ENCODE results near the gene ANKRD63. TPM values are rescaled to one million over a fixed set of nuclear protein-coding genes. Genes with fewer than 3 reads are reported as not detected.
A peak's percentile ranks its signal among the peaks of the same experiment; 100 is the strongest.

The ANKRD63 gene
- total and polyA plus RNA-seq, 2 of the 8 experiments (the other 6 are each of a cell fraction or from before 2014, with no cell fraction given) = 0.18 to 0.26 TPM

DNA sequence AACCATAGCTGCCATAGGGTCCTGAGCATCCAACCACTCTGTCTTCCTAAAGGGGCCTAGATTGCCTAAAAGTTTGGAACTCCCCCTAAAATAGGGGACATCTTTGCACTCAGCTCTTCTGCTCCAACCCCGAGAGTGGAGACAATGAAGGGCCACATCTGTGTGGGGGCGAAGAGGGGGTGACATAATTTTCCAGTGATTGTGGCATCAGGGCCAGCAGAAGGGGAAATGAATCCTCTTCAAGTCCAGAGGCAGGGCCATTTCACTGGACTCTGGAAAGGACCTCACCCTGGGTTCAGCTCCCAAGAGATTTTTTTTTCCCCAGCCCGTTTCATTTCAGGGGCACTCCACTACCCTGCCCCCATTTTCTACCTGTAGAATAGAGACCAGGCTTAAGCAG lies 4.6 kb upstream of the ANKRD63 start:
- DNase-seq (ENCODE audit: low read depth in 1 of 2, low spot score in 2 of 2) (no peak), FAIRE-seq (no peak)
- Histone ChIP-seq H4K91ac (replicated peaks; ENCODE audit: insufficient read length, low read length) (no peak overlapping the region), H4K8ac (ENCODE audit: extremely low read depth, insufficient read depth, low read length) (no peak overlapping the region), H3K27ac (ENCODE audit: low read depth, low read length) (no peak overlapping the region), H3K27me3 (replicated peaks in 1 of 4; ENCODE audit: control insufficient read depth in 3 of 4, extremely low read depth in 1 of 4, insufficient read depth in 3 of 4, low read length in 3 of 4) (peaks cover 34 to 67% (median 52%) of the 10 kb centered on the region in 4 experiments), H2AK5ac (ENCODE audit: low read depth, low read length) (0 out of 2 replicates have a peak overlapping the region, but pooled peaks have one; percentile 6), H3K14ac (ENCODE audit: insufficient read length) (no peak overlapping the region), H2BK120ac (replicated peaks; ENCODE audit: low read depth, low read length) (no peak overlapping the region), H3K79me2 (ENCODE audit: control insufficient read depth in 1 of 2, insufficient read depth in 2 of 2, low read length in 2 of 2) (no peaks in the 10 kb centered on the region), H3K9ac (replicated peaks in 1 of 4; ENCODE audit: extremely low read depth in 1 of 4, low read depth in 3 of 4, low read length in 3 of 4) (no peak overlapping the region), H2AFZ (ENCODE audit: low read length) (no peak overlapping the region), H2BK5ac (ENCODE audit: low read depth, low read length) (no peak overlapping the region), H4K20me1 (replicated peaks in 1 of 2; ENCODE audit: control insufficient read depth in 1 of 2, insufficient read depth in 2 of 2, low read length in 2 of 2) (peaks cover 0 to 1% of the 10 kb centered on the region in 2 experiments), H2BK15ac (ENCODE audit: low read length) (no peak overlapping the region), H3K4ac (replicated peaks; ENCODE audit: insufficient read length, low read depth, low read length) (no peak overlapping the region), H3K23ac (ENCODE audit: insufficient read length) (no peak overlapping the region), H3K36me3 (ENCODE audit: control insufficient read depth in 2 of 4, insufficient read depth in 4 of 4, low read length in 3 of 4) (peaks cover 0 to 4% (median 0%) of the 10 kb centered on the region in 4 experiments; a peak in 1 of 8 replicates), H3K4me2 (ENCODE audit: insufficient read depth in 1 of 2, low read depth in 2 of 2, low read length in 2 of 2) (no peak overlapping the region), H3K18ac (ENCODE audit: extremely low read depth, low read length) (no peak overlapping the region), H3K9me3 (ENCODE audit: insufficient read depth in 2 of 2, low read depth in 1 of 2, low read length in 1 of 2) (no peaks in the 10 kb centered on the region), H3K4me1 (replicated peaks in 1 of 4; ENCODE audit: control insufficient read depth in 3 of 4, insufficient read depth in 4 of 4, low read length in 3 of 4) (peaks cover 10 to 35% (median 27%) of the 10 kb centered on the region in 4 experiments), H4K5ac (ENCODE audit: insufficient read length, low read depth, low read length) (no peak overlapping the region), H3K56ac (replicated peaks; ENCODE audit: insufficient read length, low read depth, low read length) (no peak overlapping the region), H3K4me3 (ENCODE audit: extremely low read depth in 1 of 4, insufficient read depth in 2 of 4, low read depth in 3 of 4, low read length in 4 of 4) (no peak overlapping the region), H3K23me2 (ENCODE audit: low read depth, low read length) (peaks cover 14% of the 10 kb centered on the region; the same call in 1 of the 2 replicates), H3K79me1 (ENCODE audit: low read depth, low read length) (no peaks in the 10 kb centered on the region; the same call in 1 of the 2 replicates), H2BK20ac (ENCODE audit: low read length) (no peak overlapping the region), H2BK12ac (ENCODE audit: low read depth, low read length) (no peak overlapping the region)
- POLR2A ChIA-PET (ENCODE audit: partially characterized antibody) = interaction anchor here (1.0 to 2.3 kb wide), 4 partner anchors 10 to 54 kb away, joined by 3 to 11 read pairs (median 6); partner anchors contain the start of gene PLCB2
- 89% methylated on average over 3 of the region's 3 CpGs; no CpG with 5 or more reads in 1 of the 2 experiments for WGBS, 2 experiments (ENCODE audit: extremely low coverage in 1 of 2, insufficient coverage in 1 of 2, insufficient read length in 1 of 2, insufficient replicate concordance in 2 of 2, low coverage in 1 of 2, low lambda C conversion rate in 2 of 2, missing lambda C conversion rate in 1 of 2)
- CTCF ChIA-PET (ENCODE audit: partially characterized antibody) = interaction anchor here (0.8 to 16.2 kb wide), 6 partner anchors 12 to 85 kb away, joined by 3 to 518 read pairs (median 106); partner anchors contain the start of genes CCDC9B, INAFM2 and PLCB2
- TF ChIP-seq HDAC6 (IDR thresholded peaks at IDR 0.05; ENCODE audit: low read depth, low read length) (no peak), CREB1 (IDR thresholded peaks at IDR 0.05) (no peak), SP2 (IDR thresholded peaks at IDR 0.05; ENCODE audit: low read length) (no peak), TCF12 (IDR thresholded peaks at IDR 0.05; ENCODE audit: low read depth, low read length) (no peak), SP1 (IDR thresholded peaks at IDR 0.05; ENCODE audit: low read depth, low read length) (no peak), JUN (IDR thresholded peaks at IDR 0.05; ENCODE audit: low read depth, low read length) (no peak), NRF1 (IDR thresholded peaks at IDR 0.05; ENCODE audit: low read depth, low read length) (no peak)

Measured in H1 (cell line).